ENCODE measurements around the gene BCL6.

BCL6 gene

DNA sequence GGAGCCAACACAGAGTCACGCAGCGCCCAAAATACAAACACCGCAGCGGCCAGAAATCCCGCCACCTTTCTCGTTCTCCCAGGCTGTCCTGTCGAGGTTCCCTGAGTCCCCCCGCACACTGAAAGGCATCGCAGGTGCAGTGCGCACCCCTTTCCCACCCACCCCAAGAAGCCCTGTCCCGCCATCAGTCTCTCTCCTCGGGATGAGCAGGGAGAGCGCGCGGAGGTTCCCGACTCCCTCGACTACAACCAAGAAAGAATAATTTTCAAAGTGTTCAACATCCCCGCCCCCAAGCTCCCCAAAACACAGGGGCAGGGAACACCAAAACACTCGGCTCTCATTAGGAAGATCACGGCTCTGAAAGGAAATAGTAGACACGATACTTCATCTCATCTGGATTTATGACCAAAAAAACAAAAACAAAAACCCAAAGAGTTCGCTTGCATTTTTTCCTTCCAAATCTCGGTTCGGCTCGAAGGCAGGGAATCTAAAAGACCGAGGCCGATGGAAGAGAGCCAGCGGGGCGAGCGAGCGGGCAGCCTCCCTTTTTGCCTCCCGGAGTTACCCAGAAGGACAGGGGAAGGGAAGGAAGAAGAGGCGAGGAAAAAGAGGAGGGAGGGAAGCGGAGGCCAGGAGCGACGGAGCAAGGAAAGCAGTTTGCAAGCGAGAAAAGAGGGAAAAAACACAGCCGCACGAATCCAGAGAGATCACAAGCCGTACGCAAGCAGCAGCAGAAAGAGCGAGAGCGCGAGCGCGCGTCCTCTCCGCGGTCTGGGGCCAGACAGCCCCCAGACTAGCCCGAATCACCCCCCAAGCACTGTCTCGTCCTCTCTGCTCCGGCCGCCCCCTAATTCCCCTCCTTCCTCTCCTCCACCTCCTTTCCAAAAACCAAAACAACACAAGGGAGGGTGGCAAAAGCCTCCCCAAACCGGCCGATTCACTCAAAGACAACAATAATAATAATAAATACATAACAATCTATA, 808 bp downstream of the BCL6 start:
- peak overlapping the region; percentile 79; the same call in 1 of the 2 replicates for H3K4me3 ChIP-seq (ENCODE audit: low read length)
- H3K27me3 ChIP-seq (ENCODE audit: control insufficient read depth, insufficient read depth, low read length): no peaks in the 10 kb centered on the region
- WGBS (ENCODE audit: insufficient coverage, insufficient read length): no CpG with 5 or more reads among the region's 55 CpGs
- no peaks in the 10 kb centered on the region for H3K9me3 ChIP-seq (ENCODE audit: control insufficient read depth, insufficient read depth, low read length)
- H3K4me1 ChIP-seq (ENCODE audit: control insufficient read depth, insufficient read depth, low read length): peaks cover 1% of the 10 kb centered on the region; the same call in 1 of the 2 replicates
- no peak overlapping the region for H3K27ac ChIP-seq (ENCODE audit: low read length)
- DNase-seq (ENCODE audit: low read depth, low spot score): no peak
- no peaks in the 10 kb centered on the region for H3K36me3 ChIP-seq (ENCODE audit: control insufficient read depth, insufficient read depth, low read length)

DNA sequence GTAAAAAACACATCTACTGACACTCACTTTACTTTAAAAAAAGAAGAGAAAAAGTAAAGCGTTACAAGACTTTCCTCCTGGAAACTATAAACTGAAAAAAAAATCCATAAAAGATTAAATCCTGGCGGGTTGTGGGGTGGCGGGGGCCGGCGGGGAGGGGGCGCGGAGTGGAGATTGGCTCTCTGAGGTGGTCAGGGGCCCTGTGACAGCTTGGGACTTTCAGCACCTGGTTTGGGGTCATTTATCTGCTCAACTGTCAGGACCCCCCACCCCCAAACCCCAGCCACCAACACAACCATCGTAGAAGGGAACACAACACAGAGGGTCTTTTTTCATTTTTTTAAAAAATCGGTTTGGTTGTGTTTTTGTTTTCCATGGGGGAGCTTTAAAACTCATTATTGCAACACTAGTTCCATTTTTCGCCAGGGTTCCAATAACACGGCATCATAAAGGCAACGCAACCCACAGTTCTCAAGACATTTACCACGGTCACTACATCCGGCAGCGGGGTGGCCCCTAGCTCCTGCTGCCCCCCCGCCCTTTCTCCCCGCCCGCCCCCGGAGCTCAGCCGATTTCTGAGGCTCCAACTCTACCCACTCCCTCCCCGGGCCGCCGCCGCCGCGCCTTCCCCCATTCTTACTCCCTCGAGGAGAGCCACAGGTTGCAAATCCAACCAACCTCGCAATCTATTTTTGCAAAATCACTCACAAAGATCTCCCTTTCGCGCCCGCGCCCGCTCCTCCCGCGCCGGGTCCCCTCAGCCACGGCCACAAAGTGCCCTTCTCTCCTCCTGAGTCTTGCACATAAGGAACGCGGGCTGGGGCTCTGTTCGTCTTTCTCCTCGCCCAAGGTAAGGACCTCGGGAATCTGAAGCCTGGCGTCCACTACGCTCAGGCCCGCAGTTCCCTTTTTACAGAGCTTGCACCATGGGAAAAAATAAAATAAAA, 1.8 kb downstream of the BCL6 start:
- H3K4me3 ChIP-seq (ENCODE audit: low read length): peak overlapping the region; percentile 79; the same call in 1 of the 2 replicates
- whole genome bisulfite sequencing (ENCODE audit: insufficient coverage, insufficient read length): no CpG with 5 or more reads among the region's 45 CpGs
- no peaks in the 10 kb centered on the region for H3K27me3 ChIP-seq (ENCODE audit: control insufficient read depth, insufficient read depth, low read length)
- no peak for DNase-seq (ENCODE audit: low read depth, low spot score)
- H3K27ac ChIP-seq (ENCODE audit: low read length): no peak overlapping the region
- no peaks in the 10 kb centered on the region for H3K9me3 ChIP-seq (ENCODE audit: control insufficient read depth, insufficient read depth, low read length)
- no peaks in the 10 kb centered on the region for H3K36me3 ChIP-seq (ENCODE audit: control insufficient read depth, insufficient read depth, low read length)
- no peaks in the 10 kb centered on the region; the same call in 1 of the 2 replicates for H3K4me1 ChIP-seq (ENCODE audit: control insufficient read depth, insufficient read depth, low read length)

DNA sequence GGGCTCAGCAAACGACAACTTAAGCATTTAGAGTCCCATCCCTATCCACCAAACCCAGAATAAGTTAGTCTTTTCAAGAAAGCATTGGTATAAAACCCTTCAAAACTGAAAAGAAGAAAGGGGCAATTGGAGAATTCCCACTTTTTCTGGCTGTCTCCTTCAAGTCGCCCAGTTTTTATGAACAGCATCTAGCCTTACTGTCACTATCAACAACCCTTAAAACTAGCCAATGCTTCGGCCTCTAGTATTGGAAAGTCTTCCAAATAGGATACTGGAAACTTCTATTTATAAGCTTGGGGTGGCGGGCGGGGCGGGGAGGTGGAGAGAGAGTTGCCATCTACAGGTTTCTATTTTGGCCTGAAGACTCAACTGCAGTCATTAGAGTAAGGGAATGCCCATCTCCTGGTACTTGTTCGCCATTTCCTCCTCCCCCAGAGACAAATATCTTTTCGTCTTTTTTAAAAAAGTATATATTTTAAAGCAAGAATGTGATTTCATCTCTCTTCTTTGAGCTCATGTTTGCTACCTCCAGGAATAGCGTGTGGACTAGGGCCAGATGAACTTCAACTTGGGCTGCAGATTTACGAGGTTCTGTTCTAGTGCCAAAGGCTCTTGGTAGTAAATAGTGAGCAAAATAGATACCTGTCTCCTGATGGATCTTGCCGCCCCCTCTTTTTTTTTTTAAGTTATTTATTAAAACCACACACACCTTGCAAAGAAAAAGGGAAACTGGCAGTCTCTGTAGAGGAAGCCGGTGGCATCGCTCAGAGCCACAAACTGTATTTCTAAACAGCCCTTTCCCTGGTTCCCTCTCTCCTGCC, 2.7 kb downstream of the BCL6 start:
- Histone ChIP-seq H3K27ac (ENCODE audit: low read length) (no peak overlapping the region), H3K9me3 (ENCODE audit: control insufficient read depth, insufficient read depth, low read length) (no peaks in the 10 kb centered on the region), H3K27me3 (ENCODE audit: control insufficient read depth, insufficient read depth, low read length) (no peaks in the 10 kb centered on the region), H3K4me3 (ENCODE audit: low read length) (no peak overlapping the region), H3K4me1 (ENCODE audit: control insufficient read depth, insufficient read depth, low read length) (no peaks in the 10 kb centered on the region; the same call in 1 of the 2 replicates), H3K36me3 (ENCODE audit: control insufficient read depth, insufficient read depth, low read length) (no peaks in the 10 kb centered on the region)
- WGBS (ENCODE audit: insufficient coverage, insufficient read length): no CpG with 5 or more reads among the region's 13 CpGs
- no peak for DNase-seq (ENCODE audit: low read depth, low spot score)

DNA sequence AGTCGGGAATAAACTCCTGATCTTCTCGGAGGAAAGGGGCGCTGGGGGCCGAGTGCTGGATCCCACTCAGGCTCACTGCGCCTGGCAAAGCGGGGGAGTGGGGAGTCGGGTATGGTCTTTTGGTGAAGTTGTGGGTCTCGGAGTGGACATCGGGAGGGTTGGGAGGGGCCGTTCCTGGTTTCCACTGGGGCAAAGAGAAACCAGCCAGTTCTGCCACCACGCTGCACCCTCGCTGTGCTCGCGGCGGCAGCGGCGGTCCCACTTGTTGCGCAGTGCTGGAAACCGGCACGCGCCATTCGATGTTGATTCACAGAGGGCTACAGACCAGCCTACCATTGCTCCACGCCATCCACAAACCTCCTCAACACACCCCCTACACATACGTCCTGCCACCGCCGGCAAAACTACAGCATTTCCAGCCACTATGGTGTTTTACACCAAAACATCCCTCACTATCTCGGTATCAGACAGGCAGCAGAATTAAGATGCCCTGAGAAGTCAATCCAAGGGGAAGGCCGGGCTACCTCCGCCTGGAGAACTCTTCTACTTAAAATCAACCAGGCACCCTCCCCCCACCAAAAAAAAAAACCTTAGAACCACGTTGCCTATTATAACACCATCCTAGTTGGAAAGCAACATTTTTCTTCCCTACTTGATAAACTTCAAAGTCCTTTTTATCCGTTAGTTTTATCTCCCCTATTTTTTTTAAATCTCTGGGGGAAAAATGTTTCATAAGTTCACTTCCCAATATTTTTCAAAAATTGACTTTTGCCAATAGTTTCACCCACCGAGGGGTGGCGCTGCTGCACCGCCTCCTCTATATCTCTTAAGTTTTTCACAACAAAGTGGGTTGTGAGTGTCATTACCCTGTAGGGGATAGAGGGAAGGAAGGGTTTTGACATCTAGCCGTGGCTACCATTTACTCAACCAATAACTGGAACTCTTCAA, 3.6 kb downstream of the BCL6 start:
- Histone ChIP-seq H3K9me3 (ENCODE audit: control insufficient read depth, insufficient read depth, low read length) (no peaks in the 10 kb centered on the region), H3K27ac (ENCODE audit: low read length) (no peak overlapping the region), H3K4me3 (ENCODE audit: low read length) (peak overlapping the region; percentile 33; the same call in 1 of the 2 replicates), H3K36me3 (ENCODE audit: control insufficient read depth, insufficient read depth, low read length) (no peaks in the 10 kb centered on the region), H3K27me3 (ENCODE audit: control insufficient read depth, insufficient read depth, low read length) (no peaks in the 10 kb centered on the region), H3K4me1 (ENCODE audit: control insufficient read depth, insufficient read depth, low read length) (no peaks in the 10 kb centered on the region; the same call in 1 of the 2 replicates)
- WGBS (ENCODE audit: insufficient coverage, insufficient read length): no CpG with 5 or more reads among the region's 35 CpGs
- DNase-seq (ENCODE audit: low read depth, low spot score): no peak

DNA sequence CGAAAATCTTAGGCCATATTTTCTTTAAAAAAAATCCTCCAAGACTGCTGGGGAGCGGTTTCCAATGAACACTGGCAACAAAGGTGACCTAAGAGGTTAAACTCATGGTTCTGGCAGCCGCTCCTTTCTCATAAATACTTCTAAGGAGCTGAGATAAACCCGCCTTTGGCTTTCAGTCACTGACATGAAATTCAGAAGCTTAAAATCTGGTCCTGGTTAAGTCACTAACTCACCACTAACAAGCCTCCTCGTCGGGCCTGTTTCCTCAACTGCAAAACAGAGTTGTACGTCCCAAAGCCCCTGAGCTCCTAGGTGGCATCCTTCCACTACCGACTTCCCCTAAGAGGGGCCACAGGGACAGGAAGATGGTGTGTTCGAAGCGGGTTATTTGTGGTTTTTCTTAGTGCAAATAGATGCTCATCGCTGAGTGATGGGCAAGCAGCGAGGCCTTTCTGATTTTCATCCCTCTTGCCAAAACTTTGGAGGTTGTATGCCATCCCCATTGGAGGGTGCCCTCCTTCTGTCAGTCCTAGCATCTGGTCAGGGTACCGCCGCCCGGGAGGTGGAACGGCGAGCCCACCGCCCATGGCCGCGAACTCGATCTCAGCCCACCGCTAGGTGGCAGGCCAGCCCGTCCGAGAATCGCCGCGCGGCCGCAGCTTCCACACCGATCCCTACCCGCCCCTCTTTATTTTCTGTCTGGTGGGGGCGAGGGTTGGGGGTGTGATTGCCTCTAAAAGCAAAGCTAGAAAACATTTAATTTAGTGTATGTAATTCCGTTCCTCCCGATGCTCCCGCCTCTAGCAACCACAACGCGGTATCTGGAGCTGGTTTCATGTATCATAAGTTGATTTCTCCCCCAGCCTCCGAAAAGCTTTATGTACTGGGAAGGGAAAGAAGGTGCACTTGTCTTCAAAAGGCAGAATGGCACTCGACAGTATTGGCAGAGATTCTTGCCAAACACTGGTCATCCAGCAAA, 4.6 kb downstream of the BCL6 start:
- Histone ChIP-seq H3K27me3 (ENCODE audit: control insufficient read depth, insufficient read depth, low read length) (no peaks in the 10 kb centered on the region), H3K36me3 (ENCODE audit: control insufficient read depth, insufficient read depth, low read length) (no peaks in the 10 kb centered on the region), H3K4me3 (ENCODE audit: low read length) (peak overlapping the region; percentile 33; the same call in 1 of the 2 replicates), H3K4me1 (ENCODE audit: control insufficient read depth, insufficient read depth, low read length) (peaks cover 3% of the 10 kb centered on the region), H3K27ac (ENCODE audit: low read length) (no peak overlapping the region), H3K9me3 (ENCODE audit: control insufficient read depth, insufficient read depth, low read length) (no peaks in the 10 kb centered on the region)
- WGBS (ENCODE audit: insufficient coverage, insufficient read length): no CpG with 5 or more reads among the region's 39 CpGs
- DNase-seq (ENCODE audit: low read depth, low spot score): no peak

DNA sequence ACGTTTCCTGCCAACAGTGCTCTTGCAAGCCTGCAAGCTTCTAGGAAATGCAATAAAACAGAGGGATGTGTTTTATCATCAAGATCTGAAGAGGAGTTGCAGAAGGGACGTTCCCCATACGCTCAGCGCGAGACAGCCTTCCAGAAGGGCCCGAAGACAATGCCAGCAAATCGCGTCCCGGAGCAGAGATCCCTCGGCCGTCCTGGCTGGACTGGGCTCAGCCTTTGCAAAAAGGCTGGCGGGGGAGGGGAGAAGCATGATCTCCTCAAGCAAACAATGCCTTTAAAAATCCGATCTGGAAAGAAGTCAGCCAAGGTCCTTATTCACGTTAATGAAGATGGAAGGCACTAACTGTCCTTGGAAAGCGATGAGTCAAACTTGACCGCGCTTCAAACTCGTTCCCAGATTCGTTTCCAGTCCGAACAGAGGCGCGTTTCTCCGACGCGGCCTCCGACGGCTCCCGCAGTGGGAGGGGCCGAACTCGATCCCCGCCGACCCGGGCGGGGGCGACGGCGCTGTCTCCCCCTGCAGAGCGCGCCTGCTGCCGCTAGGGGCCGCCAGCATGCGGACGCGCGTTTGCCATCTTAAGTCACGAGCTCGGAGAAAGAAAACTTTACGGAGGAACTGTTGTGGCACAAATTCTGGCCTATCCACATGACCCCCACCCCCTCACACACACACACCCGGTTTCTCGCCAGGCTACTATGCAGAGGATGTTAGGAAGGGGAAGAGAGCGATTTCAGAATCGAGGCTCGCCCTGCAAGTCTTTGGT, 5.5 kb downstream of the BCL6 start:
- WGBS (ENCODE audit: insufficient coverage, insufficient read length): no CpG with 5 or more reads among the region's 53 CpGs
- H3K9me3 ChIP-seq (ENCODE audit: control insufficient read depth, insufficient read depth, low read length): no peaks in the 10 kb centered on the region
- peaks cover 3% of the 10 kb centered on the region for H3K4me1 ChIP-seq (ENCODE audit: control insufficient read depth, insufficient read depth, low read length)
- H3K4me3 ChIP-seq (ENCODE audit: low read length): peak overlapping the region; percentile 45; the same call in 1 of the 2 replicates
- H3K36me3 ChIP-seq (ENCODE audit: control insufficient read depth, insufficient read depth, low read length): no peaks in the 10 kb centered on the region
- H3K27me3 ChIP-seq (ENCODE audit: control insufficient read depth, insufficient read depth, low read length): no peaks in the 10 kb centered on the region
- DNase-seq (ENCODE audit: low read depth, low spot score): no peak
- no peak overlapping the region for H3K27ac ChIP-seq (ENCODE audit: low read length)

DNA sequence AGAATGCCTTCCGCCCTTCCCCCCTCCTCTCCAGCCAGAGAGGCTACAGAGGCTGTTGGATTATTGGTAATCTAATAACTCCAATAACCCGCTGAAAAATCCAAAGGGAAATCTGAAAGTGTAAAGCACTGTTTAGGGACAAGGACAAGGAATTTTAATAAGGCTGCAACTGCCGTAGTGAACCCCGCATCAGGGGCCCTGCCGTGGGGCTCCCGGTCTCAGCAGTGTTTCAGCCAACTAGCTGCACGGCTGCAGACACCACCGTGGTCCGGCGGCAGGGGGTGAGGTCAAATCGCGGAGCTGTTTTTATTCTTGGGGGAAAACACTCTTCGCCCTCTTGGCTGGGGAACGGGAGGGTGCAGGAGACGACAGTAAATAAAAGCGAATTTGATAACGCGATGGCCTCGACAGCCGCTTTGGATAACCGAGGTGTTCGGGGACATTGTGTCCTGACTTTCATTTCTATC, 6.1 kb downstream of the BCL6 start:
- H3K4me3 ChIP-seq (ENCODE audit: low read length): peak overlapping the region; percentile 45; the same call in 1 of the 2 replicates
- H3K27ac ChIP-seq (ENCODE audit: low read length): no peak overlapping the region
- no peaks in the 10 kb centered on the region for H3K27me3 ChIP-seq (ENCODE audit: control insufficient read depth, insufficient read depth, low read length)
- H3K9me3 ChIP-seq (ENCODE audit: control insufficient read depth, insufficient read depth, low read length): no peaks in the 10 kb centered on the region
- no peaks in the 10 kb centered on the region for H3K36me3 ChIP-seq (ENCODE audit: control insufficient read depth, insufficient read depth, low read length)
- WGBS (ENCODE audit: insufficient coverage, insufficient read length): no CpG with 5 or more reads among the region's 22 CpGs
- DNase-seq (ENCODE audit: low read depth, low spot score): no peak
- peaks cover 3% of the 10 kb centered on the region for H3K4me1 ChIP-seq (ENCODE audit: control insufficient read depth, insufficient read depth, low read length)
